ENCODE results near the gene ERC2.
A peak's percentile ranks its signal among the peaks of the same experiment; 100 is the strongest.

Gene ERC2

GRCh38 chr3:55723653-55724406, 744.4 kb downstream of the ERC2 start:
- no peak for DNase-seq

GRCh38 chr3:55721716-55722484, 746.4 kb downstream of the ERC2 start:
- DNase-seq: peak in 1 of 2 experiments; percentile 18

DNA sequence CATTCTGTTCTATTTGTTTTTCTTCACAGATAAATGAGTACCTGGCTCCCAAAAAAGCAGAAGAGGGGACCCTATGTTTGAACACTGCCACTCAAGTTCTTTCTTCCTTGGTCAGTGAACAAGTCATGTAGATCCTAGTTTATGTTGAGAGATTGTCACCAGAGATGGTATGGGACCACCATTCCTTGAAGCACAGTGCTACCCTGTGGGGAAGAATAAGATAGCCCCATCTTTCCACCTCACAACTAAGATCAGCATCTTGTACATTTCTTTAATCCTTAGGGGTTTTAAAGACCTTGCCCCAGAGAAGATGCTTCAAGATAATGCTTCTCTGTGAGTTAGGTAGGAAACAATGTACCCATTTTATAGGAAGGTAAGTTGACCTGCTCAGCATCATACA, 747.7 kb downstream of the ERC2 start:
- DNase-seq: no peak

- DNase-seq: no peak
Observed at GRCh38 chr3:55719508-55719907, 748.8 kb downstream of the ERC2 start.

- no peak for DNase-seq
Observed at GRCh38 chr3:55719006-55719405, 749.3 kb downstream of the ERC2 start.

DNA sequence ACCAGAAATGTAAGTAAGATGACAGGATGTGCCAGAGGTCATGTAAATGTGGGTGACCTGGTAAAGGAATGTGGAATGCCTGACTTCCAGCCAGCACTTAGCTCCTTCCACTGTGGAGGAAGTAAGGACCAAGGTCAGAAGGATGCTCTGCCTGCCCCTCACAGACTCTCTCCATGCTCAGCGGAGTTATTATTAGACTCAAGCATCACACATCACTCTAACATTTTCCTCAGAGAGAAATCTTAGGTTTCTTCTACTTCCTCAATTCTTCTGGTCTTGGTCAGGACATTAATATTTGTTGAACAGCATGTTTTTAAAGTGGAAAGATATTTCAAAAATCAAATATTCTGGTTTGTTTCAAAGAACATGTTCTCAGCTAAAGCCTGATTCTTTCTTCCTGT, 749.7 kb downstream of the ERC2 start:
- no peak for DNase-seq

DNA sequence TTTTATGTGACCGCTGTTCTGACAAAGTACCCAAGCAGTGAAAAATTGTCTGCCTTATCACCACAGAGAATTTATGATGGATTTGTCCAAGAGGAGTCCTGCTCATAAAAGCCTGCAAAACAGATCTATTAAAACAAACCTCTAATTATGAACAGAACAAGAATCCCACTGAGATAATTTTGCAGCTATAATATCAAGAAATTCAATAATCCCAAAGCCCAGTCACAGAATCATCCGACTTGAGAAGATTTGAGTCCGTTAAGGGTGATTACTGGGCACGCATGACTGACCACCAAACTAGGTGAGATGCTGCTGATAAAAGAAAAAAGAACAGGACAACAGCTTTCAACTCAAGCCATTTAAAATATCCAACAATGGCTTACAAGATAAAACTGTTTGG, 750.2 kb downstream of the ERC2 start:
- DNase-seq: no peak

- DNase-seq: no peak
Observed at GRCh38 chr3:55717481-55717880, 750.8 kb downstream of the ERC2 start.

DNA sequence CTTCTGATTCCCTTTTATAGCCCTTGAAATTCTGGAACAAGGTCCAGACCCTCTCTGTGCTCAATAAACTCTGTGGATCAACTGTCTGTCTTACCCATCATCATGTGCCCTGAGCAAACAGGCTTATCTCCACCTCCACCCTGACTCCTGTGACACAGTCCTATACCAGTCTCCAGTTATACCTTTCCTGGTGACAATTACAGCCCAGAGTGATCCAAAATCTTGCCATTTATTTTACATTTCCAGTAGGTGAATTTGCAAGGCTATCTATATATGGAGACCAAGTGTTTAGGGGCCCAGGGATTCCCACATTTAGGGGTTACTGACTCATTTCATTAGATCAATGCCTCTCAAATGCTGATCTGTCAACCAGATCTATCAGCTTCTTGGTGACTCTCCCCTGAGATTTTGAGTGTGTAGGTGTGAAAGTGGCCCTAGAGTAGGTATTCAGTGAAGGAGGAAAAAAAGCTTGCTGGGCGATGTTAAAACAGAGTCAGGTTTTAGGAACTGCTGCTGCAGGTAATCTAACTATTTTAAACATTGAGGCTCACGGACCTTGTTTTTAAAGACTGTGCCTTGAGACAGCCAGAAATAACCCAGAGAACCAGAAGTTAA, 751.5 kb downstream of the ERC2 start:
- no peak for DNase-seq

DNA sequence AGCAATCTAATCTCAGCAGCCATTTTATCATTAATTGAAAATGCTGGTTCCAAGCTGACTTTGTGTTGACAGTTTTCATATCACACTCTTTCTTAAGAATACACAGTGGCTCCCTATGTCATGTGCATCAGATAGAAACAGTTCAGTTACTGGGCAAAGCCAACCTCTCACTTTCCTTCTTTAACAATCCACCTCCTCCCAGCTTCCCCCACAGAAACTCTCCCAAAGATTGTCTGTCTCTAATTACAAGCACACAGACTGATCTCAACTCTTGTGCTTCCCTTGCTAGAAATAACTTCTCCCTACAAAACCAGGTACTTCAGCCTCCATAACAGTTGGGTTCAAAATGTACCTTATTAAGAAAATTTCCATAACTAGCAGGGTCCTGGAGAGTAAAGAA, 752.2 kb downstream of the ERC2 start:
- no peak for DNase-seq

- DNase-seq: no peak
Observed at GRCh38 chr3:55714057-55714456, 754.2 kb downstream of the ERC2 start.

GRCh38 chr3:55711646-55712045, 756.6 kb downstream of the ERC2 start:
- no peak for DNase-seq

GRCh38 chr3:55709411-55710012, 758.8 kb downstream of the ERC2 start:
- no peak for DNase-seq

DNA sequence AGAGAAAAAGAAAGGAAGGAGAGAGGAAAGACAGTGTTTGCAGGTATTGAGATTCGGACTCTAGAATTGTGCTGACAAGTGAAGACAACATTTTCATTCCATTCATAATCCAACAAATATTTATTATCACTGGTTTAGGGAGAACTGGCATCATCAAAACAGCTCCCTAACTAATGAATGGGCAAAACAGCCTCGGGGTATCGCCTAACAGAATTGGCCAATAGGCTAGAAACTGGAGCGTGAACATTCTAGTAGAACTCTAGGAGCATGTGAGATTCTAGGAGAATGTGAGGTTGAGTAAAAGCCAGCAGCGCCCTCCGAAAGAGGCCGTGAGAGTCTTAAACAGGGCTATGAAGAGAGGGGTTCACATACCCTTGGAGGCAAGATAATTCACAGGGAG, 759.3 kb downstream of the ERC2 start:
- no peak for DNase-seq

DNA sequence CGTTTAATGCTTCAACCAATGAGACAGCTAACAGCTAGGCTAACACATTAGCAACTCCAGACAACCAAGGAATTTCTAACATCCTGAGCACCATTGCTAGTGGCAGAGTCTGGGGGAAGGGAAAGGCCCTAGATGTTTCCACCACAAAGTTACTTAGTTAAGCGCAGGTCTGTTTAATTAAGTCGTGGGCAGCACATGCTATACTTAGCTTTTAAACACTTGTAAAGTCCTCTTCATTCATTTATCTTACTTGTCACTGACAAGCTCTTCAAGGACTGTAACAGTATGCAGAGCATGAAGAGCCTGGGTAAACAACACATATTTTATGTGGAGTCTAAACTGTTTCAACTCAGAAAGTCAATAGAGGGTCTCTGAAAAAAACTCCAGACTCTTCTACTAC, 760.0 kb downstream of the ERC2 start:
- no peak for DNase-seq

DNA sequence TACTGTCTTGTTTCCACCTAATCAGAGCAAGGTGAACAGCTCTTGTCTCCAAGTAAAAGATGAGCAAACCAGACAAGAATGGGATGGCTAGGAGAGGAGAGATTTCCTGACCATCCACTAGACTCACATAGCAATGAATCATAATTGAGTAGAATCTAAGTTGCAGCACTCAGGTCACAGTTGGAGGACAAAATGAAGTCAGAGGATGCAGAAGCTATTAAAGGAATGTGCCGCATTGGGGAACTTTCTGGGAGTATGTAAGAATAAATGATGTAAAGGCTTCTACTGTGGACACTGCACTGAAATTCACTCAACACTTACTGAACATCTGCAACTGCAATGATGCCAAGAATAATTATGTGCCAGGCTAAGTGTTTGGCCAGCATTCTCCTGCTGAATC, 763.7 kb downstream of the ERC2 start:
- no peak for DNase-seq

DNA sequence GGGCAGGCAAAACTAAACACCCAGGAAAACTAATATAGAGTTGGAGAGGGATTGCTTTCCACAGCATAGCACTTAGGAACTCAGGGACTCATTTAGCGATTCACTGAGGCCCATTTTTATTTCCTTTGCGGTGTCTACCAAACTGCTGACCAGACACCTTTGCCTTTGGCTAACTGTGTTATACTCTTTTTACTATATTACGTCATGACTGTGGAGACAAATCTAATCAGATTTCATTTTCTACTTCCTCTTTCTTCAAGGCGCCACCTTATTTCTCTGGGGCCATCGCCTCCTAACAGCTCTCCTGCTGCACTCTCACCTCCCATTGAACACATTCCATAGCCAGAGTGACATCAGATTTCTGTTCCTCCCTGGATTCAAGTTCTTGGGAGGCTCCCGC, 765.4 kb downstream of the ERC2 start:
- no peak for DNase-seq

GRCh38 chr3:55701997-55702396, 766.3 kb downstream of the ERC2 start:
- DNase-seq: no peak

GRCh38 chr3:55698831-55699230, 769.4 kb downstream of the ERC2 start:
- DNase-seq: no peak

DNA sequence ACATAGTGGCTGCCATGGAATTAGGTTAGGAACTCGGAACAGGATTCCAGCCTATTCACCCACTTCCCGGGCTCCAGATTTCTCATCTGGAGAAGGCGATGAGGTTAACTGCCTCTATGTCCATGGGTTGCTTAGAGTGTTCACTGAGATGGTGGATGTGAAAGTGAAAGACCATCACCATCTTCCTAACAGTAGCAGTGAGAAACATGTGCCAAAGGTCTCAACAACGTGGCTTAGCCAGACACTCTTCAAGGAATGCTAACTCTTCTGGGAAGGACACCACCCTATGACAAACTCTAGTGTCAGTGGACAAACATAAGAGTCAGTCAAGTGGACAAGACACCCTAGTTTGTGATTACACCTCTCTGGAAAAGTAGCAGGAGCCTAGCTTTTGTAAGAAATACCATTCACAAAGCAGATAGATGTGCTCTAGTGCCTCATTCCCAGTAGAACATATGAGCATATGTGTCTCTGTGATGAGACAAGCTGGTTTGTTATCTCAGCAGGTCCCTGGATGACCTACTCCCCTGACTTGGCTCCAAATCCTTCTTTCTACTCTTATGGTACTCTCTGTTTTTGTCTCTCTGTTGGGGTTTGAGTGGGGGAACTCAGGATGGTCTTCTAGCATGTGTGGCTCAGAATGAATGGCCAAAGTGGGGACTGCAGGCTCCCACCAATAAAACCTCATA, 770.9 kb downstream of the ERC2 start:
- no peak for DNase-seq

- DNase-seq: no peak
Observed at GRCh38 chr3:55692957-55693558, 775.2 kb downstream of the ERC2 start.

DNA sequence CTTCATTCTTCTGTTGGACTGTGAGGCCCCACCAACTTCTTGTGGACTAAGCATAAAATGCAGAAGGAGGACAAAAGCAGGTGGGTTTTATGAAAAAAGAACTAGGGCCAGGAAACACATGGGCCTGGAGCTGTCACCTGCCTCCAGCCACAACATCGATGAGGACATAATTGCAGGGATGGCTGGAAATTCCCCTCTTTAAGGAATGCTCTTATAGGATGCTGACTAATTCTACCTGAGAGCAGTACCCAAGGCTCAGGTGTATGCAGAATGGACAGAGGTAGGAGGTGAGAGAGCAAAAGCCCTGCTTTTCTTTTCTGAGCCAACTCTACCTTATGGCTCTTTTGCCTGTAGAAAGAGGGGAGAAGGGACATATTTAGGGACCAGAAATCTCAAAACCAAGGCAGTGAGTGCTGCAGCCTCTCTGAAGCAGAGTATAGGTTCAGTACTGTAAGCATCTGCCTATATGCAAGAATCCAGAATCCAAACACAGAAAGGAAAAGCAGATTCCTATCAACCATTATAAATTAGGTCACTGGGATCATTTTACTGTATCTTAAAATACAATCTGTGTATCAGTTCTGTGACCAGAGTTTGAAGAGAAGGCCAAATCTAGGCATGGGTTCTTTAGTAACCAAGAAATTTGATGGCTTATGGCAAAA, 775.8 kb downstream of the ERC2 start:
- DNase-seq: no peak
